GM12878 (cell line): ENCODE data around the gene MYPN. TPM values are rescaled to one million over a fixed set of nuclear protein-coding genes. Genes with fewer than 3 reads are reported as not detected.

Experiments
- ATAC-seq: fragments of 200-7000 bp; cut with Tn5 transposase; 3 replicates; pipeline ENCODE4 v1.9.1; 2020; ENCODE audit warnings: mild to moderate bottlenecking, moderate library complexity
- BruUV-seq: library from RNA; stranded (reverse); fragments of 400-500 nt; replicated peaks from 2 replicates; lab custom pipeline; 2021; lab: Mats Ljungman, UMichigan
- CTCF ChIA-PET: fragments of 300-600 bp; sonication (Branson Sonifier 250); formaldehyde crosslinking; extraction: SDS; loops from one replicate; lab custom pipeline; 2021; ENCODE audit warnings: inconsistent platforms; lab: Yijun Ruan, JAX
- POLR2A ChIA-PET: fragments of 350-600 bp; formaldehyde crosslinking; extraction: SDS; loops from one replicate; lab custom pipeline; 2021; ENCODE audit warnings: inconsistent platforms; lab: Charles Lee
- RAD21 ChIA-PET: fragments of 300-600 bp; sonication (Branson Sonifier 250); formaldehyde crosslinking; loops from one replicate; lab custom pipeline; 2023; ENCODE audit warnings: antibody characterized with exemption; ENCODE audit not compliant: unreplicated experiment; lab: Charles Lee
- SMC1A ChIA-PET: fragments of 300-600 bp; sonication (Branson Sonifier 250); formaldehyde crosslinking; loops from one replicate; lab custom pipeline; 2023; ENCODE audit not compliant: unreplicated experiment, uncharacterized antibody; lab: Charles Lee
- DNase-seq: peaks from one replicate; pipeline ENCODE4 v3.0.0-alpha.2; 2011; ENCODE audit warnings: low read depth, low spot score
- FAIRE-seq: peaks from 3 replicates; lab custom pipeline; 2011; peaks lifted over from hg19 to GRCh38; lab: Jason Lieb, UNC
- H2AFZ ChIP-seq: 2 replicates; pipeline ENCODE4 v1.6.0; 2011; ENCODE audit warnings: low read depth, low read length, control low read depth; ENCODE audit not compliant: control insufficient read depth
- H3K27ac ChIP-seq: 2 replicates; pipeline ENCODE4 v1.5.1; 2011; ENCODE audit warnings: control low read depth; ENCODE audit not compliant: control insufficient read depth, insufficient read depth
- H3K27me3 ChIP-seq, 2 experiments: replicated peaks in 1 of 2; 2 replicates each; pipeline versions ENCODE4 v1.6.0 to v1.6.1; 2011; ENCODE audit warnings: low read length in 1 of 2; ENCODE audit not compliant: control insufficient read depth in 2 of 2, insufficient read depth in 2 of 2
- H3K36me3 ChIP-seq, 2 experiments: 2 replicates each; pipeline ENCODE4 v1.5.1; 2011; ENCODE audit warnings: low read length in 1 of 2; ENCODE audit not compliant: control insufficient read depth in 2 of 2, insufficient read depth in 2 of 2
- H3K4me1 ChIP-seq: 2 replicates; pipeline ENCODE4 v1.6.1; 2011; ENCODE audit warnings: mild to moderate bottlenecking, low read length, moderate library complexity, mixed read lengths; ENCODE audit not compliant: control insufficient read depth, insufficient read depth
- H3K4me2 ChIP-seq: 2 replicates; pipeline ENCODE4 v1.6.0; 2011; ENCODE audit warnings: control low read depth; ENCODE audit not compliant: control insufficient read depth, insufficient read depth
- H3K4me3 ChIP-seq: fragments of 200-600 bp; sonication (generic); 2 replicates; pipeline ENCODE4 v1.5.1; 2016
- H3K79me2 ChIP-seq: 2 replicates; pipeline ENCODE4 v1.6.0; 2011; ENCODE audit warnings: low read length; ENCODE audit not compliant: control insufficient read depth, insufficient read depth
- H3K9ac ChIP-seq: 2 replicates; pipeline ENCODE4 v1.8.0; 2011; ENCODE audit warnings: low read length, control low read depth, mixed read lengths; ENCODE audit not compliant: control insufficient read depth, insufficient read depth
- H3K9me3 ChIP-seq: replicated peaks from 3 replicates; pipeline ENCODE4 v1.5.1; 2011; ENCODE audit warnings: mild to moderate bottlenecking, low read length; ENCODE audit not compliant: control insufficient read depth, insufficient read depth
- H4K20me1 ChIP-seq: 2 replicates; pipeline ENCODE4 v1.6.0; 2011; ENCODE audit not compliant: control insufficient read depth, insufficient read depth
- ATF3 ChIP-seq: IDR thresholded peaks from 2 replicates; pipeline ENCODE4 v1.6.1; 2011; ENCODE audit warnings: low read depth, mild to moderate bottlenecking, low read length, moderate library complexity, borderline replicate concordance; ENCODE audit errors: extremely low read depth
- BMI1 ChIP-seq: fragments of 450-650 bp; IDR thresholded peaks from 2 replicates; pipeline ENCODE4 v1.6.1; 2016; ENCODE audit warnings: mild to moderate bottlenecking, moderate library complexity, borderline replicate concordance
- CTCF ChIP-seq, 3 experiments: IDR thresholded peaks in 2 of 3; conservative IDR thresholded peaks in 1 of 3; 2 replicates each; pipeline ENCODE4 v1.5.1; 2011; ENCODE audit warnings: low read depth in 3 of 3, low read length in 3 of 3, mild to moderate bottlenecking in 3 of 3, control low read depth in 2 of 3, moderate library complexity in 2 of 3, inconsistent platforms in 1 of 3, mixed read lengths in 1 of 3; ENCODE audit not compliant: control insufficient read depth in 2 of 3, insufficient read depth in 1 of 3; ENCODE audit errors: extremely low read depth in 1 of 3
- EGR1 ChIP-seq, 2 experiments: IDR thresholded peaks; 1 replicate in 1 of 2; 2 replicates in 1 of 2; pipeline ENCODE4 v1.6.1; 2011 to 2012; ENCODE audit warnings: low read depth in 2 of 2, low read length in 2 of 2, borderline replicate concordance in 1 of 2, mild to moderate bottlenecking in 1 of 2, moderate library complexity in 1 of 2
- FOXK2 ChIP-seq: fragments of 450-650 bp; IDR thresholded peaks from 2 replicates; pipeline ENCODE4 v1.6.1; 2017; ENCODE audit warnings: mild to moderate bottlenecking, moderate library complexity
- HDAC6 ChIP-seq: fragments of 200-600 bp; sonication (generic); IDR thresholded peaks from one replicate; pipeline ENCODE4 v1.8.0; 2017; ENCODE audit warnings: antibody characterized with exemption; ENCODE audit not compliant: unreplicated experiment
- JUND ChIP-seq: IDR thresholded peaks from 2 replicates; pipeline ENCODE4 v1.6.1; 2012; ENCODE audit warnings: low read depth, mild to moderate bottlenecking, low read length, improper control_type of control experiment, moderate library complexity
- PBX3 ChIP-seq: IDR thresholded peaks from 2 replicates; pipeline ENCODE4 v1.6.1; 2011; ENCODE audit warnings: mild to moderate bottlenecking, low read depth, low read length, moderate library complexity; ENCODE audit not compliant: insufficient replicate concordance
- SMC3 ChIP-seq: IDR thresholded peaks from 2 replicates; pipeline ENCODE4 v1.6.1; 2011; ENCODE audit warnings: low read length, improper control_type of control experiment, borderline replicate concordance
- SREBF2 ChIP-seq: IDR thresholded peaks from 2 replicates; pipeline ENCODE4 v1.6.1; 2012; ENCODE audit warnings: mild to moderate bottlenecking, low read length
- TCF3 ChIP-seq: IDR thresholded peaks from 2 replicates; pipeline ENCODE4 v1.6.1; 2012; ENCODE audit warnings: low read depth, mild to moderate bottlenecking, low read length, borderline replicate concordance; ENCODE audit not compliant: insufficient read depth
- USF2 ChIP-seq: IDR thresholded peaks from 2 replicates; pipeline ENCODE4 v1.6.1; 2011; ENCODE audit warnings: low read depth, low read length, improper control_type of control experiment, borderline replicate concordance
- ZNF592 ChIP-seq: fragments of 450-650 bp; IDR thresholded peaks from 2 replicates; pipeline ENCODE4 v1.6.1; 2017; ENCODE audit warnings: mild to moderate bottlenecking, moderate library complexity
- WGBS: methylation state at CpG from one replicate; pipeline ENCODE4 v1.1.6; 2016; ENCODE audit warnings: low lambda C conversion rate; ENCODE audit not compliant: insufficient replicate concordance, insufficient coverage; ENCODE audit errors: missing lambda C conversion rate; 5-methylcytosine and 5-hydroxymethylcytosine counted together
- in situ Hi-C: fragments of 300-500 bp; cut with MboI; formaldehyde crosslinking; loops from 9 replicates; pipeline ENCODE4 v1.14.3; 2018; ENCODE audit warnings: mixed read lengths
- intact Hi-C: fragments of 100-400 bp; cut with micrococcal nuclease; formaldehyde crosslinking; loops from one replicate; pipeline ENCODE4 v1.14.2; 2022; ENCODE audit not compliant: unreplicated experiment
- polyA plus RNA-seq, 11 experiments: library from polyadenylated mRNA; depleted of rRNA in 4 of 11; unstranded in 6 of 11; stranded (reverse) in 5 of 11; fragments of >200 nt; fragmentation: Nextera tagmentation in 4 of 11; fragmentation: Illumina TruSeq in 1 of 11; extraction: Ambion mirVana in 4 of 11; extraction: Trizol in 1 of 11; gene quantifications; 1 replicate in 1 of 11; 2 replicates in 10 of 11; pipeline versions ENCODE4 v1.2.1 to v1.2.3, GENCODE V29; 2011 to 2016; ENCODE audit warnings: inconsistent platforms in 2 of 11, missing spikeins in 2 of 11, low read depth in 1 of 11
- total RNA-seq, 4 experiments: library from RNA; depleted of rRNA in 3 of 4; stranded (reverse); fragments of >200 nt in 3 of 4; fragmentation: Illumina TruSeq in 1 of 4; extraction: Trizol in 1 of 4; gene quantifications; 2 replicates each; pipeline versions ENCODE4 v1.2.1 to v1.2.3, GENCODE V29; 2013 to 2021

MYPN gene
- total and polyA plus RNA-seq, 10 of the 15 experiments (the other 5 are each of a cell fraction or from before 2014, with no cell fraction given) = 0.01 to 0.02 TPM; not detected in 8

GRCh38 chr10:68135922-68136792, 26.9 kb downstream of the MYPN start:
- ChIA-PET POLR2A (no interaction called here), CTCF (interaction anchor here (0.7 to 0.9 kb wide), 2 partner anchors 281 to 347 kb away, joined by 3 read pairs; no protein-coding TSS in a partner anchor), SMC1A (interaction anchor here (1.1 kb wide), 1 partner anchor 348 kb away, joined by 3 read pairs; no protein-coding TSS in a partner anchor), RAD21 (no interaction called here)
- Histone ChIP-seq H3K27me3 (no peaks in the 10 kb centered on the region; a peak in 2 of 4 replicates), H3K9ac (no peak overlapping the region), H2AFZ (no peak overlapping the region), H3K27ac (no peak overlapping the region), H3K9me3 (no peaks in the 10 kb centered on the region), H3K79me2 (no peaks in the 10 kb centered on the region), H3K4me2 (no peak overlapping the region), H3K36me3 (no peaks in the 10 kb centered on the region), H3K4me3 (no peak overlapping the region), H4K20me1 (no peaks in the 10 kb centered on the region), H3K4me1 (no peaks in the 10 kb centered on the region)
- DNase-seq (no peak), FAIRE-seq (no peak), ATAC-seq (no peak)
- in situ Hi-C loops (no loop called here), intact Hi-C loops (no loop called here)
- BruUV-seq = no TSS peak
- 62% methylated on average over 8 of the region's 8 CpGs for WGBS
- TF ChIP-seq SREBF2 = no peak
- TF ChIP-seq HDAC6 = no peak
- TF ChIP-seq ATF3 = no peak
- no peak for TF ChIP-seq PBX3
- no peak for TF ChIP-seq JUND
- TF ChIP-seq SMC3 = no peak
- TF ChIP-seq TCF3 = no peak
- TF ChIP-seq EGR1 (IDR thresholded peaks at IDR 0.05; ENCODE audit: borderline replicate concordance in 1 of 2, low read depth in 2 of 2, low read length in 2 of 2) = no peak
- TF ChIP-seq BMI1 = no peak
- no peak for TF ChIP-seq CTCF (IDR thresholded peaks at IDR 0.05 in 2 of 3, conservative IDR thresholded peaks at IDR 0.05 in 1 of 3; ENCODE audit: control insufficient read depth in 2 of 3, extremely low read depth in 1 of 3, insufficient read depth in 1 of 3, low read depth in 3 of 3, low read length in 3 of 3)
- TF ChIP-seq ZNF592 = no peak
- no peak for TF ChIP-seq FOXK2
- no peak for TF ChIP-seq USF2
